SJSA1 (cell line): ENCODE measurements around the gene MAEA. TPM values are rescaled to one million over a fixed set of nuclear protein-coding genes. Genes with fewer than 3 reads are reported as not detected.

Source experiments
- DNase-seq, 2 experiments: peaks; one replicate each; pipeline ENCODE4 v3.0.0-alpha.2; 2015 to 2020; ENCODE audit warnings: low spot score in 2 of 2, low read depth in 1 of 2
- H3K27ac ChIP-seq: fragments of 250-450 bp; sonication (Bioruptor Pico); 2 replicates; pipeline ENCODE4 v1.5.1; 2020; ENCODE audit warnings: mild to moderate bottlenecking, moderate library complexity
- H3K27me3 ChIP-seq: fragments of 250-450 bp; sonication (Bioruptor Pico); replicated peaks from 2 replicates; pipeline ENCODE4 v1.5.1; 2020; ENCODE audit warnings: mild to moderate bottlenecking, moderate library complexity
- H3K36me3 ChIP-seq: fragments of 250-450 bp; sonication (Bioruptor Pico); 2 replicates; pipeline ENCODE4 v1.5.1; 2020; ENCODE audit warnings: mild to moderate bottlenecking
- H3K4me1 ChIP-seq: fragments of 250-450 bp; sonication (Bioruptor Pico); replicated peaks from 2 replicates; pipeline ENCODE4 v1.6.1; 2021; ENCODE audit warnings: mild to moderate bottlenecking
- H3K4me3 ChIP-seq: fragments of 250-450 bp; sonication (Bioruptor Pico); 2 replicates; pipeline ENCODE4 v1.5.1; 2020; ENCODE audit warnings: mild to moderate bottlenecking
- H3K9me3 ChIP-seq: fragments of 250-450 bp; sonication (Bioruptor Pico); replicated peaks from 2 replicates; pipeline ENCODE4 v1.5.1; 2020; ENCODE audit warnings: mild to moderate bottlenecking
- total RNA-seq: library from RNA; depleted of rRNA; stranded (reverse); fragments of >200 nt; shearing (Covaris generic); gene quantifications from 2 replicates; pipeline ENCODE4 v1.2.3, GENCODE V29; 2014

MAEA gene
- total RNA-seq, 1 experiment from 2014 or later: 34.4 TPM

GRCh38 chr4:1342003-1342402 is 52.3 kb downstream of the MAEA start:
- no peak overlapping the region for H3K27ac ChIP-seq
- H3K4me1 ChIP-seq: peaks cover 13% of the 10 kb centered on the region
- H3K9me3 ChIP-seq: no peaks in the 10 kb centered on the region
- DNase-seq: no peak
- H3K27me3 ChIP-seq: no peaks in the 10 kb centered on the region
- no peak overlapping the region for H3K4me3 ChIP-seq
- H3K36me3 ChIP-seq: peaks cover 26% of the 10 kb centered on the region

GRCh38 chr4:1344696-1345095 is 55.0 kb downstream of the MAEA start:
- Histone ChIP-seq H3K27me3 (no peaks in the 10 kb centered on the region), H3K4me3 (no peak overlapping the region), H3K27ac (no peak overlapping the region), H3K4me1 (peaks cover 22% of the 10 kb centered on the region), H3K9me3 (no peaks in the 10 kb centered on the region), H3K36me3 (peaks cover 12% of the 10 kb centered on the region; the same call in 1 of the 2 replicates)
- no peak for DNase-seq

DNA sequence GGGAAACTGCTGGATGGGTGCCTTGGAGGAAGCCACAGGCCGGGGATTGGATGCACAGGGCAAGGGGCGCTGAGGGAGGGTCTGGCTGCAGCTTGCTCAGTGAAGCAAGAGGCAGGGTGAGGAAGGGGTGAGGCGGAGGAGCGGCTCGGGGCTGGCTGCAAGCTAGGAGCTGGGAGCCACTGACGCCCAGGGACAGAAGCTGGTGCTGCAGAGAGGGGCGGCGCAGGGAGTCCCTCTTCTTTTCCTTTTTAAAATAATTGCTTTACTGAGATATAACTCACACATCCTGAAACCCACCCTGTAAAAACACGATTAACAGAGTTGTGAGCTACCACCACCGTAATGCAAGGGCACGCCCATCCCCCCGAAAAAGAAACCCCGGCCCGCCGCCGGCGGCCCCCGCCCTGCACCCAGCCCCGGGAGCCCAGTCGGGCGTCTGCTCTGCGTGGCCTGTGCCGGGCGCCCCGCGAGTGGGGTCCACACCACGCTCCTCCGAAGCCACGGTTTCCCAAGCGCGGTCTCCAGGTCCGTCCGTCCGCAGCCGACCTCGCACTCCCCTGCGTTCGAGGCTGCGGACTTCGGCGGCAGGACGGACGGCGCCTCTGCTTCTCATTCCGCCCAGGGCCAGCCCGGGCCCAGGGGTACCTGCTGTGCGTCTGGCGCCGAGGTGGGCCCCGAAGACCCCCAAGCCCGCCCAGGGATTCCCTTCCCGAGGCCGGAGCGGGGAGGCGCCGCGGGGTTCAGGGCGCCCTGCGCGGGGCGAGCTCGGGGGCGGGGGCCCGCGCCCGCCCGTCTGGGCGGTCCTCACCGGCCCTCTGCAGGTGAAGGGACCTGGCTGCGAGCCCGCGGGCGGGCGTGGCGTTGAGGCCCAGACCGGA is 56.5 kb downstream of the MAEA start:
- Histone ChIP-seq H3K9me3 (no peaks in the 10 kb centered on the region), H3K36me3 (peaks cover 10% of the 10 kb centered on the region; the same call in 1 of the 2 replicates), H3K27ac (peak overlapping the region; percentile 70), H3K4me1 (peaks cover 22% of the 10 kb centered on the region), H3K4me3 (peak overlapping the region; percentile 90), H3K27me3 (no peaks in the 10 kb centered on the region)
- DNase-seq: peak in 1 of 2 experiments; percentile 19

DNA sequence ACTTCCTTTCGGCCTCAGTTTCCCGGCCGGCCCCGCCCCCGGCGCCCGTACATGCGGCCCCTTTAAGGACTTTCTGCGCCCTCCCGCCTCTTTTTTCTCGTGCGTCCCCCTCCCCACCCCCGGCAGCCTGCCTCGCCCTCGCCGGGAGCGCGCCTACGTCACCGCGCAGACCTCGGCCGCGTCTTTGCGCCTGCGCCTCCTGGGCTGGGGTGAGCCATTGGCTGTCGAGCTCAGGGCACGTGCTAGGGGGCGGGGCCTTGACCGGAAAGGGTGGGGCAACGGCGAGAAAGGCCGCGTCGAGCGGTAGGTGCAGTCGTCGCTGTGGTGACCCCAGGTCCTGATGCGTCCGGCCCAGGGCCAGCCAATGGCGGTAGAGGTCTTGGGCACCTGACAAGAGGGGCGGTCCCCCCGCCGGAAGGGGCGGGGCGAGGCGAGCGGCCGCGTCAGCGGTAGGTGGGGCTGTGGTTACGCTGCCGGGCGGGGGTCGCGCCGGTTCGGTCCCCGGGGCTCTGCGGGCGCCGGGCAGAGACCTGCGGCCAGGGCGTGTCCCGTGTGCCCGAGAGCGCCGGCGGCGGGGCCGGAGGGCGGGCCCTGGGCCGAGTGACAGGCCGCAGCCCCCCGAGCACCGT is 57.2 kb downstream of the MAEA start, which contains the start of gene UVSSA:
Gene UVSSA (plus strand): TSS at position 428 of the 629 bp plus-strand sequence. CDS start 884 bp downstream, outside the sequence.
- H3K27ac ChIP-seq: peak within 1 kb of the TSS; percentile 78
- no peaks in the 10 kb centered on the region for H3K27me3 ChIP-seq

GRCh38 chr4:1347410-1347864 is 57.7 kb downstream of the MAEA start:
- peaks cover 11% of the 10 kb centered on the region for H3K4me1 ChIP-seq
- no peaks in the 10 kb centered on the region for H3K27me3 ChIP-seq
- peaks cover 7% of the 10 kb centered on the region for H3K36me3 ChIP-seq
- H3K27ac ChIP-seq: peak overlapping the region; percentile 78
- peak overlapping the region; percentile 90 for H3K4me3 ChIP-seq
- DNase-seq: peak; percentile 63
- no peaks in the 10 kb centered on the region for H3K9me3 ChIP-seq

More for the DNA sequence above, 57.2 kb downstream of the MAEA start, which contains the start of gene UVSSA:
- Histone ChIP-seq H3K4me1 (peaks cover 17% of the 10 kb centered on the region), H3K36me3 (peaks cover 7% of the 10 kb centered on the region), H3K4me3 (peak within 1 kb of the TSS; percentile 90), H3K9me3 (no peaks in the 10 kb centered on the region)
- DNase-seq: peak; percentile 95 to 98

DNA sequence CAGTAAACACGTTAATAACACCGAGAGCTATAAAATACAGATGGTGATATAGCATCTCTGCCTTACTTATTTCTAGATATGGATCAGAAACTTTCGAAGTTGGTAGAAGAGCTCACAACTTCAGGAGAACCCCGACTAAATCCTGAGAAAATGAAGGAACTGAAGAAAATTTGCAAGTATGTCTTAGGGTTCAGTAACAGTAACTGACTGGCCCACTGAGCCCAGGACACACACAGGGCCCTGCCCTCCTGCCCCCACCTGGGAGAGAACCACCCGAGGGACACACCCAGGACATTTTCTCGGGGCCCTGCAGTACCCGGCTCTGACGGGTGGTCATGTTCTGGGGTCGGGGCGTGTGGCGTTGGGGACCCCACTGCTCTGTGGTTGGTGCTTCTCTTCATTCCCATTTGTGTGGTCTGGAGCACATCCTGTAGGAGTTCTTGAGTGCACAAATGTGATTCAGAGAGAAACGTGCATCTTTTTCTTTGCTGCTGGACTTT is 58.4 kb downstream of the MAEA start:
- Histone ChIP-seq H3K27ac (peak overlapping the region; percentile 78), H3K36me3 (peaks cover 7% of the 10 kb centered on the region), H3K27me3 (no peaks in the 10 kb centered on the region), H3K9me3 (no peaks in the 10 kb centered on the region), H3K4me1 (peaks cover 11% of the 10 kb centered on the region; the same call in 1 of the 2 replicates), H3K4me3 (peak overlapping the region; percentile 90)
- DNase-seq: no peak

GRCh38 chr4:1348746-1349145 is 59.1 kb downstream of the MAEA start:
- no peak overlapping the region for H3K27ac ChIP-seq
- H3K4me1 ChIP-seq: peaks cover 11% of the 10 kb centered on the region; the same call in 1 of the 2 replicates
- peaks cover 7% of the 10 kb centered on the region for H3K36me3 ChIP-seq
- H3K4me3 ChIP-seq: no peak overlapping the region
- H3K27me3 ChIP-seq: no peaks in the 10 kb centered on the region
- no peaks in the 10 kb centered on the region for H3K9me3 ChIP-seq
- no peak for DNase-seq

DNA sequence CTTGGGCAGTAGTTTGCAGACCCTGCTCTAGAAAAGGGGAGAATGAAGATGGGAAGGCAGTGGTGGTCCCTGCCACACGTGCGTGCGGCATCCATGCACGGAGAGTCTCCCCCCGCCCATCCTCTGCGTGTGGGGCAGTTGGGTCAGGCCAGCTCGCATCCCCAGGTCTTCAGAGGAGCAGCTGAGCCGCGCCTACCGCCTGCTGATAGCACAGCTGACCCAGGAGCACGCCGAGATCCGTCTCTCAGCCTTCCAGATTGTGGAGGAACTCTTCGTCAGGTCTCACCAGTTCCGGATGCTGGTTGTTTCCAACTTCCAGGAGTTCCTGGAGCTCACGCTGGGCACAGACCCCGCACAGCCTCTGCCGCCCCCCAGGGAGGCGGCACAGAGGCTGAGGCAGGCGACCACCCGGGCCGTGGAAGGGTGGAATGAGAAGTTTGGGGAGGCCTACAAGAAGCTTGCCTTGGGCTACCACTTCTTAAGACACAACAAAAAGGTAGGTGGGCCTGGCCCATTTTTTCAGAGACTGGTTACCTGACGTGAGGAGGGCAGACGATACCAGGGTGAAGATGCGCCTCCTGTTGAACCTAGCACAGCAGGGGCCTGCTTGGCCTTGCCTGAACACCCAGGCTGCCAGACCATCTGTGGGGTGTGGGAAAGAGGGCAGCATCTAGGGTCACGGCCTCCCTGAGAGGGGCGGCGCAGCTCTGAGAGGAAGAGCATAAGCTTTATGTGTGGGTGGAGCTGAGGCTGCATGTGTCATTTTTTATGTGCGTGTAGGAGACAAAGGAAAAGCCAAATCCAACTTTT is 59.9 kb downstream of the MAEA start:
- Histone ChIP-seq H3K27ac (no peak overlapping the region), H3K27me3 (no peaks in the 10 kb centered on the region), H3K36me3 (peaks cover 7% of the 10 kb centered on the region), H3K9me3 (no peaks in the 10 kb centered on the region), H3K4me3 (no peak overlapping the region), H3K4me1 (peaks cover 11% of the 10 kb centered on the region; the same call in 1 of the 2 replicates)
- no peak for DNase-seq

DNA sequence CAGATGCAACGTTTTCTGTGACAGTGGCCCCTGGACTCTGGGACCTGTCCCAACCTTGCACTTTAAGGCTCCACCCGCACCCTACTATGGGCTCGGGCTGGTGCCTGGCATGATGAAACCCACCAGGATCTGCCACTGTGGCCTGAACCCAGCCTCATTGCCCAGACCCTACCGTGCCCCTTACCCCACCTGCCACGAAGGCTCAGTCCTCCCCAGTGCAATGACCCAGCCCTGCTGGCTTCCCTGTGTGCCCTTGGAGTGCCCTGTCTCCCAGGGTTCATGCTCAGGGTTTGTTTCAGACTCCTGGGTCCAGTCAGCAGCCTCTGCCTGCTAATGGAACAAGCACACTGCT is 60.5 kb downstream of the MAEA start:
- H3K27me3 ChIP-seq: no peaks in the 10 kb centered on the region
- no peak for DNase-seq
- H3K27ac ChIP-seq: no peak overlapping the region
- H3K9me3 ChIP-seq: no peaks in the 10 kb centered on the region
- H3K4me1 ChIP-seq: peaks cover 10% of the 10 kb centered on the region; the same call in 1 of the 2 replicates
- peaks cover 7% of the 10 kb centered on the region for H3K36me3 ChIP-seq
- H3K4me3 ChIP-seq: no peak overlapping the region

GRCh38 chr4:1351854-1352566 is 62.3 kb downstream of the MAEA start:
- Histone ChIP-seq H3K27me3 (no peaks in the 10 kb centered on the region), H3K36me3 (peaks cover 4% of the 10 kb centered on the region), H3K4me3 (no peak overlapping the region), H3K27ac (no peak overlapping the region), H3K4me1 (peaks cover 8% of the 10 kb centered on the region; the same call in 1 of the 2 replicates), H3K9me3 (no peaks in the 10 kb centered on the region)
- DNase-seq: peak; percentile 45 to 70

- DNase-seq: no peak
- H3K27ac ChIP-seq: no peak overlapping the region
- H3K9me3 ChIP-seq: no peaks in the 10 kb centered on the region
- H3K27me3 ChIP-seq: no peaks in the 10 kb centered on the region
- H3K4me1 ChIP-seq: peaks cover 8% of the 10 kb centered on the region; the same call in 1 of the 2 replicates
- no peaks in the 10 kb centered on the region; the same call in 1 of the 2 replicates for H3K36me3 ChIP-seq
- no peak overlapping the region for H3K4me3 ChIP-seq
Measured at GRCh38 chr4:1352567-1352900, 62.8 kb downstream of the MAEA start.

DNA sequence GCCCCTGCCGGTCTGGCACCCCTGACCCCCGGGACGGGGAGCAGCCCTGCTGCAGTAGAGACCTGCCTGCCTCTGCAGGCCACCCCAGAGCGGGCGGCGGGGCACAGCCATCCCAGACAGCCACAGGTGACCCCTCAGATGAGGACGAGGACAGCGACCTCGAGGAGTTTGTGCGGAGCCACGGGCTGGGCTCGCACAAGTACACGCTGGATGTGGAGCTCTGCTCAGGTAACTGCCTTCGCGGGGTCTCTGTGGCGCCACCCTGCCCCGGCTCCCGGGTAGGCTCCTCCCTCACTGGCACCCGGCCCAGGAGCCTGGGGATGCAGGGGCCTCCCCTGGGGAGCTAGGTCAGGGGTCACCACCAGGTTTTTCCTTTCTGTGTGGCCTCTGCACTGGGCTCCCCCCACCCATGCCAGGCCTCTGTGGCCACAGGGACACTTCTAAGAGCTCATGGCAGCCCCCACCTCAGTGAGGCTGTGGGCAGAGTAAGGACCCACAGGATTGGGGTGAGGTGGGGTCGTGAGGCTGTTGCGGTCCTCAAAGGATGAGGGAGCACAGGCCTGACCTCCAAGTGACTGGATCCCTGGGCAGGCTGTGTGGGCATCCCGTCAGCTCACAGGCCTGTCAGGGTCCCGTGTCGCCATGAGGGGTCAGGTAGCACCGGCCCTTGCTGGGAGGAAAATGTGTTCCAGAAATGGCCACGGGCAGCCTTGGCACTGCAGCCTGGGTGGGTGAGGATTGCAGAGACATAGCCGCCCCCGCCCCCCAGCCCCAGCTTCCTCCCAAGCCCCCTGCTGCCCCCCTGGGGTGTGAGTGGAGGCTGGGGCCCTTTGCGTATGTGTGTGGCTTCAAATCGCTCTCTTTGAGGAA is 63.7 kb downstream of the MAEA start:
- Histone ChIP-seq H3K9me3 (no peaks in the 10 kb centered on the region), H3K27ac (no peak overlapping the region), H3K36me3 (no peaks in the 10 kb centered on the region; the same call in 1 of the 2 replicates), H3K4me1 (no peaks in the 10 kb centered on the region), H3K27me3 (no peaks in the 10 kb centered on the region), H3K4me3 (no peak overlapping the region)
- no peak for DNase-seq
